T-helper 2 cell (primary cell): ENCODE results near the gene PTDSS2.
A peak's percentile ranks its signal among the peaks of the same experiment; 100 is the strongest.
"Not testable (repeated sequence)": the region's sequence is repeated elsewhere in the genome, so short reads cannot be mapped to it uniquely, and the experiment has no call there.

Experiments used
- DNase-seq, 5 experiments: peaks; one replicate each; pipeline versions ENCODE4 v3.0.0 to v3.0.0-alpha.2; 2012 to 2022

The PTDSS2 gene

GRCh38 chr11:508956-509355 lies 58.9 kb downstream of the PTDSS2 start:
- DNase-seq = no peak

- no peak for DNase-seq
These were observed 62.9 kb downstream of the PTDSS2 start for GRCh38 chr11:512761-513595.

GRCh38 chr11:514606-515005 lies 64.5 kb downstream of the PTDSS2 start:
- DNase-seq = no peak

DNA sequence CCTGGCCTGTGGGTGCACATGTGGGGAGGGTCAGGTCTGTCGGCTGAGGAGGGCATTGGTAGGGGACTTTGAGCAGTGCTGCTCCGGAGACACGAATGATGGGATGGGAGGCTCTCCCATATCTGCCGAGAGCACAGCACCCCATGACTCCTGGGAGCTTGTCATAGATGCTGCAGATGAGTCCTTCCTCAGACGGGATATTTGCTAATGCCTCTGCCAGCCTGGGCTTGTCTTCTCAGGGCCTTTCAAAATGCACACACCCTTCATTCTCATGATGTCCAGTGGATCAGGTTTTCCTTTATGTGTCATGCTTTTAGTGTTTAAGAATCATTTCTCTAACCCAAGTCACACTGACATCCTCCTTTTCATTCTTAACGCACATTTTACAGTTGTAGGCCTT lies 65.1 kb downstream of the PTDSS2 start:
- no peak for DNase-seq

DNA sequence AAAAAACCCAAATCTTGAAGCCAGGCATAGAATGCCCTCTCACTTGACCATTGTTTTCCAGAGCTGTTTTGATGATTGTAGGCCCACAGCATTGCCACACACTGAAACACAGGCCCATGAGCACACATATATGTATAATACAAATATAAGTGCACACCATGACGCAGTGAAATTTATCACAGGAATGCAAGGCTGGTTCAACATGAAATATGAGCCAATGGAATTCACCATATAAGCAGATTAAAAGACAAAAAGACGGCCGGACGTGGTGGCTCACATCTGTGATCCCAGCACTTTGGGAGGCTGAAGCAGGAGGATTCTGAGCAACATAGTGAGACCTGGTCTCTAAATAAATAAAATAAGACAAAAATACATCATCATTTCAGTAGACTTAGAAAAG lies 66.3 kb downstream of the PTDSS2 start:
- no peak for DNase-seq

- not testable (repeated sequence) for DNase-seq
These were observed 67.0 kb downstream of the PTDSS2 start for GRCh38 chr11:516918-517685.

DNA sequence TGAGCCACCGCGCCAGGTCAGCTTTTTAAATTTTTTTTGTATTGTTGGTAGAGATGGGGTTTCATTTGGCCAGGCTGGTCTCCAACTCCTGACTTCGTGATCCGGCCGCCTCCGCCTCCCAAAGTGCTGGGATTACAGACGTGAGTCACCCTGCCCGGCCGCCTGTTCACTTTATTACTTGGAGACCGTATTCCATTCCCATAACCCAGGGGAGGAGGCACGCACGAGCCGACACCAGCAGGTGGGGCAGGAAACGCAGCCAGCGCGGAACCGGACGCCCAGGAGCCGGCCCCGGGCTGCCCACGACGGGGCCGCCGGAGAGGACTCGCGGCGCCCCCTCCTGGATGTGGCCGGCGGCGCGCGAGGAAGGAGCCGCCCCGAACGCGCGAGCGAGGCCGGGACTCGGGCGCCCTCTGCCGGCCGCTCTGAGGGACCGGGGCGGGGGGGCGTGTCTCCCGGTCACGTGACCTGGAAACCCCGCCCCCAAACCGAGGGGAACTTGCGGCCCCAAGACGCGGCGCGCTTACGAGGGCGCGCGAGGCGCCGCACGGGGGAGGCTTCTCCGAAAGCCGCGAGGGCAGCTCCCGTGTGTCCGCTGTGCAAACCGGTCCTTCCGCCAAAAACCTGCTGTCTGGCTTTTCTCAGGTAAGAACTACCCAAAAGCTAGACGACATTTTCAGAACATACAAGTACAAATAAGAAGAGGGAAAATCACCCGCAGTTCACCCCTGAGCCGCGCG lies 68.6 kb downstream of the PTDSS2 start:
- DNase-seq = peak; percentile 69 to 91 (median 81)

GRCh38 chr11:520428-521176 lies 70.5 kb downstream of the PTDSS2 start:
- no peak for DNase-seq

DNA sequence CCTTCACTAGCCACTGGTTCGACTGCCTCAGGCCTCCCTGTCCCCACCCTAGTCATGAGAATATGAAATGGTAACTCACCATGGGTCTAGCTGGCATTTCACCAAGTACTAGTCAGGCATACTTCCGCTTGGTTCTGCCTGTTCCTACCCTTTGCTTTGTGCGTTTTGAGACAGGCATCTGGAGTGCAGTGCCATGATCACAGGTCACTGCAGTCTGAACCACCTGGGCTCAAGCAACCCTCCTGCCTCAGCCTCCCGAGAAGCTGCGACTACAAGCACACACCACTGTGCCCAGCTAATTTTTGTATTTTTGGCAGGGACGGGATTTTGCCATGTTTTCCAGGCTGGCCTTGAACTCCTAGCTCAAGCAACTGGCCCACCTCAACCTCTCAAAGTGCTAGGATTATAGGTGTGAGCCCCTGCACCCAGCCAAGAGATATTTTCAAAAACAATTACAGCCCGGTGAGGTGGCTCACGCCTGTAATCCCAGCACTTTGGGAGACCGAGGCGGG lies 71.2 kb downstream of the PTDSS2 start:
- no peak for DNase-seq

DNA sequence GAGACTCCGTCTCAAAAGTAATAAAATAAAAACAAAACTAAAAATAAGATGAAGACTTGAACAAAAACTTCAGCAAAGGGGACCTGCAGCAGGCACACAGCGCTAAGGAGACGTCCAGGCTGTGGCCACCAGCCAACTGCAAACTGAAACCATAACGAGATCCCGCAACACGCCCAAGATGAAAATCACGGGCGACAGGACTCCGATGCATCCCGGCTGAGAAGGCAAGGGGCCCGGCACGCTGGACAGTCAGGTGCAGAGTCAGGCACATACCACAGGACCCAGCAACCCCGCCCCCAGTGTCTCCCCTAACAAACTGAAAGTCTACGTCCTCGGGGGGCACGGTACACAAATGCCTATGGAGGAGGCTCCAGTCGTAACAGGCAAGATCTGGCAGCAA lies 76.1 kb downstream of the PTDSS2 start:
- no peak for DNase-seq

- DNase-seq = no peak
These were observed 78.2 kb downstream of the PTDSS2 start for GRCh38 chr11:528166-528814.

- no peak for DNase-seq
These were observed 79.0 kb downstream of the PTDSS2 start for GRCh38 chr11:528815-529727.

GRCh38 chr11:529728-530411 lies 79.8 kb downstream of the PTDSS2 start:
- DNase-seq = no peak

- no peak for DNase-seq
These were observed 81.1 kb downstream of the PTDSS2 start for GRCh38 chr11:530960-531831.

- no peak for DNase-seq
These were observed 81.9 kb downstream of the PTDSS2 start for GRCh38 chr11:531919-532526.

GRCh38 chr11:532527-532985 lies 82.5 kb downstream of the PTDSS2 start:
- DNase-seq = no peak

- no peak for DNase-seq
These were observed 83.0 kb downstream of the PTDSS2 start for GRCh38 chr11:532986-533585.
